Upper lobe of left lung (tissue), 4 donors: Measurements from ENCODE around the gene CELF1.

ENCODE experiments used
- POLR2A ChIP-seq, 4 donors: fragments of 450-650 bp; IDR thresholded peaks; one replicate each; pipeline ENCODE4 v1.5.1; 2016 to 2017; ENCODE audit warnings: antibody characterized with exemption in 4 of 4, mild to moderate bottlenecking in 2 of 4
- TF ChIP-seq, protein P1 (sequence below), 6 experiments: fragments of 450-650 bp in 4 of 6; fragments of 200-600 bp in 2 of 6; sonication (generic) in 2 of 6; IDR thresholded peaks; one replicate each; pipeline ENCODE4 v1.5.1; 2016 to 2019; ENCODE audit warnings: antibody characterized with exemption in 6 of 6

DNA sequence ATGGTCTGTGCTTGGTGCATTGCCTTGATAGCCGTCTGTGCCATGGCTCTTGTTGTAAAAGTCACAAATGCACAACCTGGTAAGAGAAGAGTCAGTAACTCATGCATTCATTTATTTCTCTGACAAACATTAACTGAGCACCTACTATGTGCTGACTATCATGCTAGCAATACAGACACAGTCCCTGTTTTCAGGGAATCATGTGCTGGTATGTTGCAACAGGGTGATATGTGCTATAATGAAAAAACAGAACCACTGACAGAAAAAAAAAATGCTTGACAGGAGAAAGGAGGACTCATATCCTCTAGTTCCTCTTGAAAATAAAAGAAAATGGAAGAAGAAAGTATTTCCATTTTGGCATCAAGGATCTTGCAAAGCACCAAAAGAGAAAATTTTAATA is 69.5 kb downstream of the CELF1 start:
- TF ChIP-seq, protein P1, sequence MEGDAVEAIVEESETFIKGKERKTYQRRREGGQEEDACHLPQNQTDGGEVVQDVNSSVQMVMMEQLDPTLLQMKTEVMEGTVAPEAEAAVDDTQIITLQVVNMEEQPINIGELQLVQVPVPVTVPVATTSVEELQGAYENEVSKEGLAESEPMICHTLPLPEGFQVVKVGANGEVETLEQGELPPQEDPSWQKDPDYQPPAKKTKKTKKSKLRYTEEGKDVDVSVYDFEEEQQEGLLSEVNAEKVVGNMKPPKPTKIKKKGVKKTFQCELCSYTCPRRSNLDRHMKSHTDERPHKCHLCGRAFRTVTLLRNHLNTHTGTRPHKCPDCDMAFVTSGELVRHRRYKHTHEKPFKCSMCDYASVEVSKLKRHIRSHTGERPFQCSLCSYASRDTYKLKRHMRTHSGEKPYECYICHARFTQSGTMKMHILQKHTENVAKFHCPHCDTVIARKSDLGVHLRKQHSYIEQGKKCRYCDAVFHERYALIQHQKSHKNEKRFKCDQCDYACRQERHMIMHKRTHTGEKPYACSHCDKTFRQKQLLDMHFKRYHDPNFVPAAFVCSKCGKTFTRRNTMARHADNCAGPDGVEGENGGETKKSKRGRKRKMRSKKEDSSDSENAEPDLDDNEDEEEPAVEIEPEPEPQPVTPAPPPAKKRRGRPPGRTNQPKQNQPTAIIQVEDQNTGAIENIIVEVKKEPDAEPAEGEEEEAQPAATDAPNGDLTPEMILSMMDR (IDR thresholded peaks at IDR 0.05), result no peak
- no peak for TF ChIP-seq POLR2A (IDR thresholded peaks at IDR 0.05)
